SH-SY5Y (cell line): ENCODE data around the gene ANKRD65.

Experiments used
- GATA2 ChIP-seq: IDR thresholded peaks from 2 replicates; pipeline ENCODE4 v1.6.1; 2011; ENCODE audit warnings: mild to moderate bottlenecking, low read depth, low read length
- GATA3 ChIP-seq: IDR thresholded peaks from 2 replicates; pipeline ENCODE4 v1.6.1; 2011; ENCODE audit warnings: low read depth, mild to moderate bottlenecking, low read length, moderate library complexity

GRCh38 chr1:1425426-1425752 is 4.3 kb upstream of the ANKRD65 start:
- TF ChIP-seq GATA2 (no peak), GATA3 (no peak)
